ENCODE results near the gene DCDC2B.

DNA sequence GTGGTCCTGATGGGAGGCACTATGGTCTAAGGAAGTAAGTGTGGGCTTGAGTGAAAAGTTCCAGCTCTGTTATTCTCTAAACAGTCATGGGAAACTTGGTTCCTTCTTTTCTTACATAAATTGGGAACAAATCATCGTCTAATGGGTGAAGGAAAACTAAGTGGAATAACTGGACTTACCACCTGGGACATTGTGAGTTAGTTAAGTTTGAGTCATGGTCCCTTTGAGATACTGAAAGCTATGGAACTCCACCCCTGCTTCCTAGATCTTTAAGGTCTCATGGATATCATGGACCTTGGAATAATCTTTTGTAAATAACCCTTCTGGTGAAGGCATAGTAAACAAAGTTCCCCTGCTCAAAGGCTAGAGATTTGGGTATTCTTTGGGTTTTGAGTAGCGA is 45.5 kb upstream of the DCDC2B start:
- TF ChIP-seq, protein P1, sequence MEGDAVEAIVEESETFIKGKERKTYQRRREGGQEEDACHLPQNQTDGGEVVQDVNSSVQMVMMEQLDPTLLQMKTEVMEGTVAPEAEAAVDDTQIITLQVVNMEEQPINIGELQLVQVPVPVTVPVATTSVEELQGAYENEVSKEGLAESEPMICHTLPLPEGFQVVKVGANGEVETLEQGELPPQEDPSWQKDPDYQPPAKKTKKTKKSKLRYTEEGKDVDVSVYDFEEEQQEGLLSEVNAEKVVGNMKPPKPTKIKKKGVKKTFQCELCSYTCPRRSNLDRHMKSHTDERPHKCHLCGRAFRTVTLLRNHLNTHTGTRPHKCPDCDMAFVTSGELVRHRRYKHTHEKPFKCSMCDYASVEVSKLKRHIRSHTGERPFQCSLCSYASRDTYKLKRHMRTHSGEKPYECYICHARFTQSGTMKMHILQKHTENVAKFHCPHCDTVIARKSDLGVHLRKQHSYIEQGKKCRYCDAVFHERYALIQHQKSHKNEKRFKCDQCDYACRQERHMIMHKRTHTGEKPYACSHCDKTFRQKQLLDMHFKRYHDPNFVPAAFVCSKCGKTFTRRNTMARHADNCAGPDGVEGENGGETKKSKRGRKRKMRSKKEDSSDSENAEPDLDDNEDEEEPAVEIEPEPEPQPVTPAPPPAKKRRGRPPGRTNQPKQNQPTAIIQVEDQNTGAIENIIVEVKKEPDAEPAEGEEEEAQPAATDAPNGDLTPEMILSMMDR (IDR thresholded peaks at IDR 0.05; ENCODE audit: low read length) = no peak
- no peak for TF ChIP-seq EZH2 (optimal IDR thresholded peaks at IDR 0.05; ENCODE audit: low read depth, low read length)
- no peak for TF ChIP-seq EZH2phosphoT487 (IDR thresholded peaks at IDR 0.05; ENCODE audit: low read length)

Data from MM.1S (cell line).